ENCODE results near the gene TEKT1. TPM values are rescaled to one million over a fixed set of nuclear protein-coding genes. Genes with fewer than 3 reads are reported as not detected.

The TEKT1 gene
- total and polyA plus RNA-seq, 2 experiments from 2014 or later = not detected

GRCh38 chr17:6811510-6811909, 20.0 kb downstream of the TEKT1 start:
- no peak overlapping the region for H3K4me2 ChIP-seq
- no peaks in the 10 kb centered on the region for H3K27me3 Mint-ChIP-seq (ENCODE audit: insufficient read depth, low read depth, poor library complexity)
- H3K36me3 Mint-ChIP-seq (ENCODE audit: low read depth) = no peaks in the 10 kb centered on the region; the same call in 2 of the 3 replicates
- no peak overlapping the region for H3K4me3 ChIP-seq
- H3K36me3 ChIP-seq (ENCODE audit: insufficient read depth) = no peaks in the 10 kb centered on the region
- DNase-seq (ENCODE audit: low spot score) (no peak), ATAC-seq (no peak)
- no peaks in the 10 kb centered on the region for H3K4me1 ChIP-seq (ENCODE audit: insufficient read depth)
- peaks cover 27% of the 10 kb centered on the region for H3K9me3 Mint-ChIP-seq
- H4K20me1 ChIP-seq (replicated peaks; ENCODE audit: insufficient read depth) = no peaks in the 10 kb centered on the region
- H3K27me3 ChIP-seq (ENCODE audit: insufficient read depth) = no peaks in the 10 kb centered on the region
- H3K27ac ChIP-seq (ENCODE audit: low read depth) = no peak overlapping the region
- no peaks in the 10 kb centered on the region for H3K9me2 ChIP-seq (ENCODE audit: insufficient read depth)
- TF ChIP-seq STAT1 (IDR thresholded peaks at IDR 0.05; ENCODE audit: unreplicated experiment) (no peak), EZH2phosphoT487 (IDR thresholded peaks at IDR 0.05; ENCODE audit: unreplicated experiment) (no peak), ZNF114 (CRISPR knock-in tag; IDR thresholded peaks at IDR 0.05) (no peak), EZH2 (IDR thresholded peaks at IDR 0.05; ENCODE audit: low read depth, unreplicated experiment) (no peak), CREB1 (CRISPR knock-in tag; IDR thresholded peaks at IDR 0.05; ENCODE audit: low read depth) (no peak), CTCF (conservative IDR thresholded peaks at IDR 0.05; ENCODE audit: low read depth in 2 of 2) (no peak), ETS1 (IDR thresholded peaks at IDR 0.05) (no peak), POLR2AphosphoS5 (IDR thresholded peaks at IDR 0.05; ENCODE audit: low read depth) (no peak), ZNF462 (CRISPR knock-in tag; IDR thresholded peaks at IDR 0.05) (no peak), NANOG (IDR thresholded peaks at IDR 0.05; ENCODE audit: borderline replicate concordance) (no peak), JUNB (IDR thresholded peaks at IDR 0.05; ENCODE audit: unreplicated experiment) (no peak), REST (IDR thresholded peaks at IDR 0.05; ENCODE audit: unreplicated experiment) (no peak), ZNF331 (CRISPR knock-in tag; IDR thresholded peaks at IDR 0.05; ENCODE audit: low read depth) (no peak)
- no peaks in the 10 kb centered on the region for H3K4me1 Mint-ChIP-seq
- no peak overlapping the region for H2AFZ ChIP-seq
- H3K79me2 ChIP-seq (replicated peaks; ENCODE audit: insufficient read depth) = no peaks in the 10 kb centered on the region
- no peak overlapping the region for H3K27ac Mint-ChIP-seq
- no peak overlapping the region for H3K4me3 Mint-ChIP-seq
- no peaks in the 10 kb centered on the region for H3F3A ChIP-seq (replicated peaks; ENCODE audit: low read depth)

Measured in GM23338 (cell line).